Posterior cingulate gyrus (tissue), 11 donors: ENCODE measurements around the gene LONRF3.
A peak's percentile ranks its signal among the peaks of the same experiment; 100 is the strongest.
"Not testable (repeated sequence)": the region's sequence is repeated elsewhere in the genome, so short reads cannot be mapped to it uniquely, and the experiment has no call there.

Experiments
- DNase-seq, 10 donors: peaks; one replicate each; pipeline versions ENCODE4 v3.0.0 to v3.0.0-alpha.2; 2020 to 2021; ENCODE audit warnings: mixed read lengths in 3 of 10
- intact Hi-C: fragments of 100-400 bp; cut with DNase I; formaldehyde crosslinking; loops from one replicate; pipeline ENCODE4 v1.15.1; 2023

LONRF3 gene

DNA sequence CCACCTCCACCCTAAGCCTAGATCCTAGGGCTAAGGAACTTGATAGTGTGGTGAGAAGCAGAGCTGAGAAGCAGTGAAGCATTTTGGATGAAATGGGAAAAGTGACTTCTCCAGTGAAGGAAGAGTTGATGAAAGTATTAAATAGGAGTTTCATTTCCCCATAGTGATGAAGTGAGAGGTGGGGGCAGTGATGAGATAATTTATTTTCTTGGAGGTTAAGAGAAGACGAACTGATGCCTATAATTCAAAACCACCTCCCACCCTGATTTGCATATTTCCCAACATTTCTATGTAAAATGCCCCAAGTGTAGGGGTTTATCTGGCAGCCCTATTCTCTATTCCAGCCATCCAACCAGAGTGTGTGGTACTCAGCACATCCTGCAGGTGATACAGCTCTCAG lies 6.3 kb downstream of the LONRF3 start:
- intact Hi-C loops, result no loop called here
- DNase-seq, result no peak

DNA sequence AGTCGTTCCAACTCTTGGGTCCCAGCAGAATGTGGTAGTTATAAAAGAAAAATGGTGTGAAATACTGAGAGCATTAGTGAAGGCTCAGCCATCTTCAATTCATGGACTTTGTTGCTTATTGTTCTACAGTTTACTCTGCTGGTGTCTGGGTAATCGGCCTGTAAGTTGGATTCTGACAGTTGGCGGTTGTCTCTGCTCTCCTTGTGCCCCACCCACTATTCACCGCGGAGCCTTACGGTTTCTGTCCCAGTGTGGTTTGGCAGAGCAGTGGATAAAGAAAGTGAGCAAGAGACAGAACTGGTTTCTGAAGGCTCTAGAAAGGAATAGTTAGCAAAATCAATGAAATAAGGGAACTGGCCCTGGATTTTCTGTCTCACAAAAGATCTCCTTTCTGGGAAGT lies 9.1 kb downstream of the LONRF3 start:
- intact Hi-C loops, result no loop called here

DNA sequence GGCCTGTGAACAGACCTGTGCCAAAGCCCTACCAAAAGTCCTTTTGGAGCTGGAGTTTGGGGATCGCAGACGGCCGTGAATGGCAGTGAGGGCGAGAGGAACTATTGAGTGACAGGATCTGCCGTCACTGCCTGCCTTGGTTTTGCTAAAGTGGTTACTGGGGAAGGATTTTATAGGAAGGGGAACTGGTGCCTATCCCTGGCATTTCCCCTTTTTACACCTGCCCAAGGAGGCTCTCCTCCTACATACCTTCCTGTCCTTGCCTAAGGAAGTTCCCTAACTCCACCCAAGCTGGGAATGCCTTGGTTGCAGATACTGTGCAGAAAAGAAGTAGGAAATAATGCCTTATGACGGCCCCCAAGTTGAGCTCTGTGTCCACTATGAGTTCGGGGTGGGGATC lies 14.5 kb downstream of the LONRF3 start:
- DNase-seq, result no peak
- intact Hi-C loops, result no loop called here

More for the DNA sequence above, 9.1 kb downstream of the LONRF3 start:
- no peak for DNase-seq

DNA sequence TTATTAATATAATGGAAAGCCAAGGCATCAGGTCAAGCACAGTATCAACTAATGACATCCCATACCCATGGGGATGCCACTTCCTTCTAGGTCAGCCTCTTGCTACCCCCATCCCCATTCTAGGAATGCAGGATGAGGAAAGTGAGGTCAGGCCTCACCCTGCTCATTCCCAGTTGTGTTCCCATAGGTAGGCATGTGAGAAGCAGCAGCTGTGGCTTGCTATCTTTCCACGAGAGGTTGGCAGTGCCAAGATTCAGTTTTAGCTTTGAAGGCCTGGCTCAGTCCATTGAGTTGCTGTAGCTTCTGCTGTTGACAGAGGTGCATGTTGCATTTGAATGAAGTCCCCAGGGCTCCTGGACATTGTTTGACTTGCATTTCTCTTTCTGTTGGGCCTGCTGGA lies 15.5 kb downstream of the LONRF3 start:
- no peak for DNase-seq
- intact Hi-C loops, result no loop called here

DNA sequence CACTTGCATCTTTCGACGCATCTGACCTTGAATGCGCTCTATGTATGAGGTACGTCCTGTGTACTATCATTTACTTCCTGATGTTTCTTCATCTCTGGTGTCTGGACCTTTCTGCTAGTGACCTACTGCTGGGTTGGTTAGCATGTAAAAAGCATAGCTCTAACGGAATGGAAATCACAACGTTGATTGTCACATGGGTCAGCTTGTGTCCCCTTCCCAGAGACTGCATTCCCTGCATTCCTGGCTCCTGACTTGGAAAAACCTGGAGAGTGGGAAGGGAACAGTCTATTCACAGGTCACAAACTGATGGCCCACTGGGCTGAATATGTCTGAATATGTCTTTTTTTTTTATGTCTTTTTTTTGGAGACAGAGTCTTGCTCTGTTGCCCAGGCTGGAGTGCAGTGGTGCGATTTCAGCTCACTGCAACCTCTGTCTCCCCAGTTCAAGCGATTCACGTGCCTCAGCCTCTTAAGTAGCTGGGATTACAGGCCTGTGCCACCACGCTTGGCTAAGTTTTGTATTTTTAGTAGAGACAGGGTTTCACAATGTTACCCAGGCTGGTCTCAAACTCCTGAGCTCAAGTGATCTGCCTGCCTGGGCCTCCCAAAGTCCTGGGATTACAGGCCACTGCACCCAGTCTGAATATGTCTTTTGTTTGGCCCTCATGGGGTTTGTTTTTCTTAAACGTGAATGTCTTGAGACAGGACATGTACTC lies 16.3 kb downstream of the LONRF3 start:
- intact Hi-C loops, result no loop called here
- no peak for DNase-seq

DNA sequence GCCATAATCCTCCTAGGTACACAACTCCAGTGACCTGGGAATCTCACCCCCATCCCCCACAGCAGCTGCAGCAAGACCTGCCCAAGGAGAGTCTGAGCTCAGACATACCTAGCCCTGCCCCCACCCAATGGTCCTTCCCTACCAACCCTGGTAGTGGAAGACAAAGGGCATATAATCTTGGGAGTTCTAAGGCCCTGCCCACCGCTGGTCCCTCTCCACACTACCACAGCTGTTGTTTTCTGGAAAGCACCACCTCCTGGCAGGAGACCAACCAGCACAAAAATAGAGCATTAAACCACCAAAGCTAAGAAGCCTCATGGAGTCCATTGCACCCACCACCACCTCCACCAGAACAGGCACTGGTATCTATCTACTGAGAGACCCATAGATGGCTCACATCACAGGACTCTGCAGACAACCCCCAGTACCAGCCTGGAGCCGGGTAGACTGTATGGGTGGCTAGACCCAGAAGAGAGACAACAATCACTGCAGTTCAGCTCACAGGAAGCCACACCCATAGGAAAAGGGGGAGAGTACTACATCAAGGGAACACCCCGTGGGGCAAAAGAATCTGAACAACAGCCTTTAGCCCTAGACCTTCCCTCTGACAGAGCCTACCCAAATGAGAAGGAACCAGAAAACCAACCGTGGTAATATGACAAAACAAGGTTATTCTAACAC lies 18.2 kb downstream of the LONRF3 start:
- intact Hi-C loops, DNase-seq: not testable (repeated sequence)

DNA sequence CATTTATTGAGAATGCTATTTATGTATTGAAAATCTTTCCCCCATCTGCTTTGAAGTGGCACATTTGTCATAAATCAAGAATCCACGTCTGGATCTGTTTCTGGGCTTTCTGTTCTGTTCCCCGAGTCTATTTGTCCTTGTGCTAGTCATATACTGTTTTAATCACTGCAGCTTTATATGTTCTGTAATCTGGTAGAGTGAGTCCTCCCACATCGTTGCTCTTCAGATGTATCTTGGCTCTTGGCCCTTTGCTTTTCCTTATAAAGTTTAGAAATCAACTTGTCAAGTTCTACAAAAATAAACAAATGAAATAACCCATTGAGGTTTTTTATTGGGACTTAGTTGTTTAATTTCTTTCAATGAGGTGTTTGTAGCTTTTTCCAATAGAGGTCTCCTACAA lies 29.0 kb downstream of the LONRF3 start:
- no peak for DNase-seq
- intact Hi-C loops, result no loop called here

DNA sequence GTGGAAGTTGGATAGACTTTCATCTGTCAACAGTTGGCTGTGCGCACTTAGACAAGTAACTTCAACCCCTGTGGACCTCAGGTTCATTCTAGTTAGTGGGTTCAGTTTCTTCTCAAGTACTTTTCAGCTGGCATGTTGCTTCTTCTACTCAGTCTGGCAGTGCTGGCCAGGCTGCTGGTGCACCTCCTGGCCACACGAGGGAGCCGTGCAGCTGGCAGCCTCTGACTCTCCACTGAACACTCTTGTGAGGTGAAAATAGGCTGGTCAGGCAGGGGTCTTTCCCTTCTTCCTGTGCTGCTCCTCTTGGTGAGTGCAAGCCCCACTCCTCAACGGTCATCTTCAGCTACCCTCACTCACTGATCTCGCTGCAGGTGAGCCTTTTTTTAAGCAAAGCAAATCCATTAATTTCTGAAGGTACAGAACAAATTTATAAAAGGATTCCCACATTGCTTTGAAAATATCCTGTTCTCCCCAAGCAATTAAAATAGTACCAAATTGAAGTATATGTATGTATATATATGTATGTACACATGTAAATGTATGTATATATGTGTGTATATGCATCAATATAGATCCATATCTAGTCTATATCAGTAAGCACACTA lies 30.6 kb downstream of the LONRF3 start:
- intact Hi-C loops, result loop anchor here (5.0 kb wide), 1 partner anchor 158 kb away; no protein-coding TSS in a partner anchor
- DNase-seq, result peak in 7 of 10 donors; percentile 19 to 92 (median 48)

DNA sequence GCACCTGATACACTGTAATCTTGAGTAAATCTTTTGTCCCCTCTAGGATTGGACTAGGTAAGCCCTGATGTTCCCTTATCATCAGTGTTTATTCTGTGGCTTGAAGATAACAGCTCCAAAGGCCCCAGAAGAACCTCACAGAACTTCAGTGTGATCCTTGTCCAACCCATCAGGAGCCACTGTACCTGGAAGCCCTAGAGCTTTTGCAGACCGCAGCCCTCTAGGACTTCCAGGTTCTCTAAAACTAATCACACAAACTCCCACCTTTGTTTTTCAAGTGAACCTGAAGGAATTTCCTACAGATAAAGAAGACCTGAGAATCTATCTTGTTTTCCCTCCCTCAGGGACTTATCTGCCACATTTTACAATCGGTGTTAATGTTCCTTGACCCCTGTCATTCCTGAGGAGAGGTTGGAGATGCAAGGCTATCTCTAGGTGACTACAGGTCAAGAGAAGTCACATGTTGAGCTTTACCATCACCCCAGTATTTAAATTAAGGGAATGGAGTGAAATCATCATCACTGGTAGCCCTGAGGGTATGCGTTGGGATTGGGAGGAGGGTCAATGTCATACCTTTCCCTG lies 32.9 kb downstream of the LONRF3 start:
- DNase-seq, result no peak
- intact Hi-C loops, result loop anchor here (5.0 kb wide), 1 partner anchor 160 kb away; no protein-coding TSS in a partner anchor

DNA sequence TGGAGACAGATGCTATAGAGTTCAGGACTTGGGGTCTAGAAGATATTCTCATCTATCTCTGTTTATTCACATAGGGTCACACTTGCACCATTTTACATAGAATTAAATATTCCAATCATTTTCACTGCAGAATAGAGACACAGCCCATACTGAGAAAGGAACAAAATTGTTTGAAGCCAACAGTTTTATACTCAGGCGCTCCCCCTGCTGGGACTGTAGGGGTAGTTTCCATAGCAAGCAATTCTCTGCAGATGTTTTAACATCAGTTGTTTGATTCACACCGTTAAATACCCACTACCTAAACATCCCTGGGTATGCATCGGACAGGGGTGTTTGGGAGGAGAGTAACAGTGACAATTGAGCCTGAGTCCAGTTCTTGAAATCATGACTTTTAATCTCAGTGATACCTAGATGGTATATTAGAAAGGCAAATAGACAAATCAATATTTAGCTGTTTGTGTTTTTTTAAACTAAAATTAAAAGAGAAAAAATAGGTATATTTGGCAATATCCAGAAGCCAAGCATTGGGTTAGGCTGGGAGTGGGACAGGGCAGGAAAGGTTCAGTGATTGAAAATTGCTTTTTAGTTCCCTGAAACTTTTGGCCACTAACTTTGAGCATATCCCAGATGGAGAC lies 33.8 kb downstream of the LONRF3 start:
- intact Hi-C loops, result loop anchor here (5.0 kb wide), 1 partner anchor 161 kb away; no protein-coding TSS in a partner anchor
- peak in 5 of 10 donors; percentile 14 to 39 (median 35) for DNase-seq

DNA sequence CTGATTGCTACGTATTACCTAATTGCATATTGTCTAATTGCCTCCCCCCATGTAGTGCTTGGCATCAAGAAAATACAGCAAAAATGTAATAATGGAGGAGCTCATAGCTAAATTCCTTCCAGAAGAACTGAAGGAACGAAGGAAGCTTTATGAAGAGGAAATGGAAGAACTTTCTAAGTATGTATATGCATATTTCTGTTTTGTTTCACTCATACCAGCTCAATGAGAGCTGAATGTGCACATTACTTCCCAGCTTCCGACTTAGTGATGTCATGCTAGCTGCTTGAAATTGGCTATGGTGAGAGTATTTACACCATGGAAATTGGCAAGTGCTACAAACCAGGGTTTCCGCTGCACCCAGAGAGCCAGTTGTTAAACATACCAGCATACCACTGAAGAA lies 34.7 kb downstream of the LONRF3 start:
- intact Hi-C loops, result loop anchor here (5.0 kb wide), 1 partner anchor 162 kb away; no protein-coding TSS in a partner anchor
- DNase-seq, result no peak

DNA sequence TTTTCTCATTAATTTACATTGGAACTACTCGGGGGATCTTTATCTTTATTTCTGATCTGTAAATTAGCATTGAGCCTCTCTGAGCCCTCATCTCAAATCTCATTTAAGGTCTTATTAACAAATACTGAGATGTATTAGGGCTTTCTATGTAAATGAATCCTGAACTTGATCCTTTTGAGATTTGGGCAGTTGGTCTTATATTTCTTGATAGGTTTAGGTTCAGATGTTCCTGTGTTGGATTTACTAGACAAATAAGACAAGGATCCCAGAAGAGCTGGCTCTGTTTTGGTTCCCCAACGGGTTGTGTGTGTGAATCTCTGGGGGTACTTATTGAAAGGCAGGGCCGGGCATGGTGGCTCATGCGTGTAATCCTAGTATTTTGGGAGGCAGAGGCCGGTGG lies 36.1 kb downstream of the LONRF3 start:
- intact Hi-C loops, result no loop called here
- DNase-seq, result no peak

DNA sequence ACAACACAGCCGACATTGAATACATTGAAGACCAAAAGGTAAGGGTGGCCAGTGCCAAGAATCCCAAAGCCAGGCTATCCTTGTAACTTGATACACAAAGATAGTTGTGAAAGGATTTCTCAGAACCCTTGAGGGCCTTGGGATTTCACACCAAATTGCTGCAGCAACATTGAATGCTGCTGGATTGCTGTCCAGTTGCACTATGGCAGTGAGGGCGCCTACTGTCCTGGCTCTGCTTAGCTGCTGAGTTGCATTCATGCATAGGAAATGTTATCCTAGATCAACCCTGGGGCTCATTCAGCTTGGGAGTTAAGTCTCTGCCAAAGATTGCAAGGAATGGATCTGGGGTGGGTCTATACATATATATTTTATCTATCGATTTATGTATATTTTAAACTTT lies 38.7 kb downstream of the LONRF3 start:
- intact Hi-C loops, result no loop called here
- DNase-seq, result no peak

DNA sequence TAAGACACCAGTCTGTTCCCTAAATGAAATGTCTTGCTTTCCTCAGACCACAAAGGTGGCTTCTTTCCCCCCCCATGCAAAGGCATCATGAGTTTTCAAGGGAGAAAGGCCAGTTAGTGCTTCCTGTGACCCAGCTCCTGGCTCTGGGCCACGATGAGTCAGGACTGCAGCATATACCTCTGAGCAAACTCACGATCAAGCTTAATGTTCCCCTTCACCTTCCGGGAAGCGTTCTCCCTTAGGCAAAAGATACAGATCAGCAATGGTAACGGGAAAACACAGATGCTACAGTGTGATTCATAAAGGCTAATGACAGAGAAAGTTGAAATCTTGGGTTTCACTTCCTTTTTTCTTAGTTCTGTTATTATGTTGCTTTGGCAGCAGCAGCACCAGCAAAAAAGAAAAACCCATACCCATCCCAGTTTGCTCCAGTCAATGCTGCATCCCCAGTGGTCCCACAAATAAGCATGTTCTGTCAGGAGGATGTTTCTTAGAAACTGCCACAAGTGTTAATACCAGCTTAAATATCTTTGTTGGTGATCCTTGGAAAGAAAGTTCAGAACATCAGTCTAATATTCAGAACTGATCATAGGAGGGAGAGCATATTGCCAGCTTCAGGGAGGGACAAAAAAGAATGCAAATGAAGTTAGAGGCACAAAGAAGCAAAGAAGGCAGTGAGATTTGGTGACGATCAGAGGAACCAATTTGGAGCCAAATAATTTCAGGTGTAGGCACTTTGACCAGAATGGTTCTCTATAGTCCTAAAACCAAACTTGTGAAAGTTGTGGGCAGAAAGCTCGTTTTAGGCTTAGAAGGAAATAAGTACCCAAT lies 41.2 kb downstream of the LONRF3 start:
- DNase-seq, result no peak
- intact Hi-C loops, result no loop called here

DNA sequence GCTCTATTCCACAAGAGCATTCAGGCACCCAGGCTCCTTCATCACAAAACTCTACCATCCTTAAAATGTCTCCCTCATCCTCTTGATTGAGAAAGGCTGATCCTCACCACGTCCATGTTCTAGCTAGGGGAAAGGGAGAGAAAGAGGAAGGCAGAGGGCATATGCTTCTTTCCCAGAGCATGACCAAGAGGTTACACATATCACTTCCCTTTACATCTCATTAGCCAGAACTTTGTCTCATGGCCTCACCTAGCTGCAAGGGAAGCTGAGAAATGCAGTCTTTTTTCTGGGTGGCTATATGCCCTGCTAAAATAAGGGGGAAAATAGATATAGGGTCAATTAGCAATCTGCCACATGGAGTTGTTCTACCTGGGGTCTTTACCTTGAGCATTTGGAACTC lies 42.7 kb downstream of the LONRF3 start:
- intact Hi-C loops, result no loop called here
- no peak for DNase-seq

DNA sequence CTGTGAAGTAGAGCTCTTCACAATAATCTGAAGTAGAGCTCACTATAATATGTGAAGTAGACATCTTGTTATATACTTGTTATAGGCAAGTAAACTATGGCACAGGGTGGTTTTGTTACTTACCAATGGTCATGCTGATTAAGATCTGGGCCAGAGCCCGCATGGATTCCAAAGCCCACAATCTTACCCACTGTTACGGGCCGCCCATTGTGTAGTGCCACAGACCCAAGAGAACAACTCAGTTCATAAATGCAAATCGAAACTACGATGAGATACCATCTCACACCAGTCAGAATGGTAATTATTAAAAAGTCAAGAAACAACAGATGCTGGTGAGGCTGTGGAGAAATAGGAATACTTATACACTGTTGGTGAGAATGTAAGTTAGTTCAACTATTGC lies 51.5 kb downstream of the LONRF3 start:
- DNase-seq, result peak in 1 of 10 donors; percentile 64
- intact Hi-C loops, result no loop called here

DNA sequence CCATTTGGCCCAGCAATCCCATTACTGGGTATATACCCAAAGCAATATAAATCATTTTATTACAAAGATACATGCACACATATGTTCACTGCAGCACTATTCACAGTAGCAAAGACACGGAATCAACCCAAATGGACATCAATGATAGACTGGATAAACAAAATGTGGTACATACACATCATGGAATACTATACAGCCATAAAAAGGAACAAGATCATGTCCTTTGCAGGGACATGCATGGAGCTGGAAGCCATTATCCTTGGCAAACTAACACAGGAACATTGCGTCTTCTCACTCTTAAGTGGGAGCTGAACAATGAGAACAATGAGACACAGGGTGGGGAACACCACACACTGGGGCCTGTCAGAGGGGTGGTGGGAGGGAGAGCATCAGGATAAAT lies 51.9 kb downstream of the LONRF3 start:
- DNase-seq, intact Hi-C loops: not testable (repeated sequence)

DNA sequence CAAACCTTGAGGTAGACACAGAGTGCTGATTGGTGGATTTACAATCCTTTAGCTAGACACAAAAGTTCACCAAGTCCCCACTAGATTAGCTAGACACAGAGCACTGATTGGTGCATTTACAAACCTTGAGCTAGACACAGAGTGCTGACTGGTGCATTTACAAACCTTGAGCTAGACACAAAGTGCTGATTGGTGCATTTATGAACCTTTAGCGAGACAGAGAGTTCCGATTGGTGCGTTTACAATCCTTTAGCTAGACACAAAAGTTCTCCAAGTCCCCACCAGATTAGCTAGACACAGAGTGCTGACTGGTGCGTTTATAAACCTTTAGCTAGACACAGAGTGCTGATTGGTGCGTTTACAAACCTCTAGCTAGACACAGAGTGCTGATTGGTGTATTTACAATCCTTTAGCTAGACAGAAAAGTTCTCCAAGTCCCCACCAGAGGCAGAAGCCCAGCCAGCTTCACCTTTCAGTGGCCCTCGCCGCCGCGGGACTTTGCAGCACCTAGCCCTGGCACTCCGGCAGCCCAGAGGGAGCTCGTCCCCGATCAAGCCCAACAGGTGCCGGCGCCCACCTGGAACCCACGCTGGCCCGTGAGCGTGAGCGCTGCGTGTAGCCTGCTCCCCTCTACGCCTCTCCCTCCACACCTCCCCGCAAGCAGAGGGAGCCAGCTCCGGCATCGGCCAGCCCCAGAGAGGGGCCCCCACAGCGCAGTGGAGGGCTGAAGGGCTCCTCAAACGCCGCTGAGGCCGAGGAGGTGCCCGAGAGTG lies 53.7 kb downstream of the LONRF3 start:
- DNase-seq, result peak in 1 of 10 donors; percentile 59
- intact Hi-C loops, result not testable (repeated sequence)

DNA sequence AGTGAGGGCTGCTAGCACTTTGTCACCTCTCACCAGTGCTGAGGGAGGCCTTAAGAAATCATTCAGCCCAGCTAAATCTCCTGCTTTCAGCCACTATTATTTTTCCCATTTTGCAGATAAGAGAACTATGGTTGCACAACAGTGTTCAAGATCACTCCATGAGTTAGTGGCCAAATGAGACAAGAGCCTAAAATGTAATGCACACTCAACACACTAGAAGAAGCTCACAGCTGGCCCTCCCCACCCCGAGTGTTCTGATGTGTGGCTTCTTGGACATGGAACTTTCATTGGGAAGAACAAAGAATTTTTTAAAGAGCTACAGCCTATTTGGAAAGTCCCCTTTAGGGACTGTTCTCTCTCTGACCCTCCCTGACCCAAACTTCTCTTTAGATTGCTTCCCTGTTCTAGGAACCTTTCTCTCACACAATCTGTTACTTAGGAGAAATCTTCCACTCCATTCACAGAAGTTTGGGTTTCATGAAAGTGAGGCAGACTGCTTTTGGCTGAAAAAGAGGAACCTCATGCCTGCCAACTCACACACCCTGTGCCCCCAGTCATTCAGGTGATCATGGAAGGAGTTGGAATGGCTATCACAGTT lies 54.4 kb downstream of the LONRF3 start:
- intact Hi-C loops, result no loop called here
- no peak for DNase-seq
